GM12878 (cell line): Measurements from ENCODE around the gene TBC1D24. TPM values are rescaled to one million over a fixed set of nuclear protein-coding genes. Genes with fewer than 3 reads are reported as not detected.

Experiments
- ATAC-seq: fragments of 200-7000 bp; cut with Tn5 transposase; 3 replicates; pipeline ENCODE4 v1.9.1; 2020; ENCODE audit warnings: mild to moderate bottlenecking, moderate library complexity
- BruUV-seq: library from RNA; stranded (reverse); fragments of 400-500 nt; replicated peaks from 2 replicates; lab custom pipeline; 2021; lab: Mats Ljungman, UMichigan
- CTCF ChIA-PET: fragments of 300-600 bp; sonication (Branson Sonifier 250); formaldehyde crosslinking; extraction: SDS; loops from one replicate; lab custom pipeline; 2021; ENCODE audit warnings: inconsistent platforms; lab: Yijun Ruan, JAX
- POLR2A ChIA-PET: fragments of 350-600 bp; formaldehyde crosslinking; extraction: SDS; loops from one replicate; lab custom pipeline; 2021; ENCODE audit warnings: inconsistent platforms; lab: Charles Lee
- RAD21 ChIA-PET: fragments of 300-600 bp; sonication (Branson Sonifier 250); formaldehyde crosslinking; loops from one replicate; lab custom pipeline; 2023; ENCODE audit warnings: antibody characterized with exemption; ENCODE audit not compliant: unreplicated experiment; lab: Charles Lee
- SMC1A ChIA-PET: fragments of 300-600 bp; sonication (Branson Sonifier 250); formaldehyde crosslinking; loops from one replicate; lab custom pipeline; 2023; ENCODE audit not compliant: unreplicated experiment, uncharacterized antibody; lab: Charles Lee
- DNase-seq: peaks from one replicate; pipeline ENCODE4 v3.0.0-alpha.2; 2011; ENCODE audit warnings: low read depth, low spot score
- FAIRE-seq: peaks from 3 replicates; lab custom pipeline; 2011; peaks lifted over from hg19 to GRCh38; lab: Jason Lieb, UNC
- H2AFZ ChIP-seq: 2 replicates; pipeline ENCODE4 v1.6.0; 2011; ENCODE audit warnings: low read depth, low read length, control low read depth; ENCODE audit not compliant: control insufficient read depth
- H3K27ac ChIP-seq: 2 replicates; pipeline ENCODE4 v1.5.1; 2011; ENCODE audit warnings: control low read depth; ENCODE audit not compliant: control insufficient read depth, insufficient read depth
- H3K27me3 ChIP-seq, 2 experiments: replicated peaks in 1 of 2; 2 replicates each; pipeline versions ENCODE4 v1.6.0 to v1.6.1; 2011; ENCODE audit warnings: low read length in 1 of 2; ENCODE audit not compliant: control insufficient read depth in 2 of 2, insufficient read depth in 2 of 2
- H3K36me3 ChIP-seq, 2 experiments: 2 replicates each; pipeline ENCODE4 v1.5.1; 2011; ENCODE audit warnings: low read length in 1 of 2; ENCODE audit not compliant: control insufficient read depth in 2 of 2, insufficient read depth in 2 of 2
- H3K4me1 ChIP-seq: 2 replicates; pipeline ENCODE4 v1.6.1; 2011; ENCODE audit warnings: mild to moderate bottlenecking, low read length, moderate library complexity, mixed read lengths; ENCODE audit not compliant: control insufficient read depth, insufficient read depth
- H3K4me2 ChIP-seq: 2 replicates; pipeline ENCODE4 v1.6.0; 2011; ENCODE audit warnings: control low read depth; ENCODE audit not compliant: control insufficient read depth, insufficient read depth
- H3K4me3 ChIP-seq: fragments of 200-600 bp; sonication (generic); 2 replicates; pipeline ENCODE4 v1.5.1; 2016
- H3K79me2 ChIP-seq: 2 replicates; pipeline ENCODE4 v1.6.0; 2011; ENCODE audit warnings: low read length; ENCODE audit not compliant: control insufficient read depth, insufficient read depth
- H3K9ac ChIP-seq: 2 replicates; pipeline ENCODE4 v1.8.0; 2011; ENCODE audit warnings: low read length, control low read depth, mixed read lengths; ENCODE audit not compliant: control insufficient read depth, insufficient read depth
- H3K9me3 ChIP-seq: replicated peaks from 3 replicates; pipeline ENCODE4 v1.5.1; 2011; ENCODE audit warnings: mild to moderate bottlenecking, low read length; ENCODE audit not compliant: control insufficient read depth, insufficient read depth
- H4K20me1 ChIP-seq: 2 replicates; pipeline ENCODE4 v1.6.0; 2011; ENCODE audit not compliant: control insufficient read depth, insufficient read depth
- EGR1 ChIP-seq, 2 experiments: IDR thresholded peaks; 1 replicate in 1 of 2; 2 replicates in 1 of 2; pipeline ENCODE4 v1.6.1; 2011 to 2012; ENCODE audit warnings: low read depth in 2 of 2, low read length in 2 of 2, borderline replicate concordance in 1 of 2, mild to moderate bottlenecking in 1 of 2, moderate library complexity in 1 of 2
- EZH2 ChIP-seq: IDR thresholded peaks from 2 replicates; pipeline ENCODE4 v1.6.1; 2012; ENCODE audit warnings: low read depth, mild to moderate bottlenecking, control low read depth, inconsistent platforms, low read length, borderline replicate concordance; ENCODE audit not compliant: control insufficient read depth
- FOXK2 ChIP-seq: fragments of 450-650 bp; IDR thresholded peaks from 2 replicates; pipeline ENCODE4 v1.6.1; 2017; ENCODE audit warnings: mild to moderate bottlenecking, moderate library complexity
- IRF4 ChIP-seq: IDR thresholded peaks from 2 replicates; pipeline ENCODE4 v1.6.1; 2011; ENCODE audit warnings: low read depth, low read length
- KAT2A ChIP-seq: conservative IDR thresholded peaks from 2 replicates; pipeline ENCODE4 v1.6.1; 2011; ENCODE audit warnings: low read depth, low read length; ENCODE audit not compliant: control insufficient read depth
- LARP7 ChIP-seq: fragments of 450-650 bp; IDR thresholded peaks from 2 replicates; pipeline ENCODE4 v1.6.1; 2017; ENCODE audit warnings: mild to moderate bottlenecking
- NBN ChIP-seq: fragments of 450-650 bp; IDR thresholded peaks from 2 replicates; pipeline ENCODE4 v1.6.1; 2016
- NFXL1 ChIP-seq: fragments of 450-650 bp; IDR thresholded peaks from 2 replicates; pipeline ENCODE4 v1.6.1; 2017; ENCODE audit warnings: antibody characterized with exemption, mild to moderate bottlenecking, borderline replicate concordance
- NR2C2 ChIP-seq: IDR thresholded peaks from 2 replicates; pipeline ENCODE4 v1.6.1; 2011; ENCODE audit warnings: borderline replicate concordance, low read depth; ENCODE audit not compliant: control insufficient read depth, insufficient read length
- SIX5 ChIP-seq: IDR thresholded peaks from 2 replicates; pipeline ENCODE4 v1.6.1; 2011; ENCODE audit warnings: mild to moderate bottlenecking, low read depth, low read length, moderate library complexity; ENCODE audit not compliant: severe bottlenecking
- SMARCA5 ChIP-seq: fragments of 450-650 bp; IDR thresholded peaks from 2 replicates; pipeline ENCODE4 v1.6.1; 2017; ENCODE audit warnings: mild to moderate bottlenecking
- WRNIP1 ChIP-seq: IDR thresholded peaks from 2 replicates; pipeline ENCODE4 v1.6.1; 2011; ENCODE audit warnings: low read depth, low read length, improper control_type of control experiment, borderline replicate concordance
- ZNF217 ChIP-seq: fragments of 450-650 bp; IDR thresholded peaks from 2 replicates; pipeline ENCODE4 v1.6.1; 2017; ENCODE audit warnings: antibody characterized with exemption, mild to moderate bottlenecking
- ZNF274 ChIP-seq: IDR thresholded peaks from one replicate; pipeline ENCODE4 v1.8.0; 2011; ENCODE audit not compliant: insufficient read length, insufficient read depth
- WGBS: methylation state at CpG from one replicate; pipeline ENCODE4 v1.1.6; 2016; ENCODE audit warnings: low lambda C conversion rate; ENCODE audit not compliant: insufficient replicate concordance, insufficient coverage; ENCODE audit errors: missing lambda C conversion rate; 5-methylcytosine and 5-hydroxymethylcytosine counted together
- in situ Hi-C: fragments of 300-500 bp; cut with MboI; formaldehyde crosslinking; loops from 9 replicates; pipeline ENCODE4 v1.14.3; 2018; ENCODE audit warnings: mixed read lengths
- intact Hi-C: fragments of 100-400 bp; cut with micrococcal nuclease; formaldehyde crosslinking; loops from one replicate; pipeline ENCODE4 v1.14.2; 2022; ENCODE audit not compliant: unreplicated experiment
- polyA plus RNA-seq, 11 experiments: library from polyadenylated mRNA; depleted of rRNA in 4 of 11; unstranded in 6 of 11; stranded (reverse) in 5 of 11; fragments of >200 nt; fragmentation: Nextera tagmentation in 4 of 11; fragmentation: Illumina TruSeq in 1 of 11; extraction: Ambion mirVana in 4 of 11; extraction: Trizol in 1 of 11; gene quantifications; 1 replicate in 1 of 11; 2 replicates in 10 of 11; pipeline versions ENCODE4 v1.2.1 to v1.2.3, GENCODE V29; 2011 to 2016; ENCODE audit warnings: inconsistent platforms in 2 of 11, missing spikeins in 2 of 11, low read depth in 1 of 11
- total RNA-seq, 4 experiments: library from RNA; depleted of rRNA in 3 of 4; stranded (reverse); fragments of >200 nt in 3 of 4; fragmentation: Illumina TruSeq in 1 of 4; extraction: Trizol in 1 of 4; gene quantifications; 2 replicates each; pipeline versions ENCODE4 v1.2.1 to v1.2.3, GENCODE V29; 2013 to 2021
- TF ChIP-seq, protein P1 (sequence below): IDR thresholded peaks from 2 replicates; pipeline ENCODE4 v1.6.1; 2011; ENCODE audit warnings: low read depth, mild to moderate bottlenecking, low read length, moderate library complexity, borderline replicate concordance; ENCODE audit errors: extremely low read depth
- TF ChIP-seq, protein P2 (sequence below), 3 experiments: IDR thresholded peaks in 2 of 3; conservative IDR thresholded peaks in 1 of 3; 2 replicates each; pipeline ENCODE4 v1.5.1; 2011; ENCODE audit warnings: low read depth in 3 of 3, low read length in 3 of 3, mild to moderate bottlenecking in 3 of 3, control low read depth in 2 of 3, moderate library complexity in 2 of 3, inconsistent platforms in 1 of 3, mixed read lengths in 1 of 3; ENCODE audit not compliant: control insufficient read depth in 2 of 3, insufficient read depth in 1 of 3; ENCODE audit errors: extremely low read depth in 1 of 3
- TF ChIP-seq, protein P3 (sequence below): fragments of 450-650 bp; IDR thresholded peaks from 2 replicates; pipeline ENCODE4 v1.6.1; 2014; ENCODE audit warnings: mild to moderate bottlenecking

TBC1D24 gene
- total and polyA plus RNA-seq, 10 of the 15 experiments (the other 5 are each of a cell fraction or from before 2014, with no cell fraction given): 1.1 to 9.6 (median 4.5) TPM

DNA sequence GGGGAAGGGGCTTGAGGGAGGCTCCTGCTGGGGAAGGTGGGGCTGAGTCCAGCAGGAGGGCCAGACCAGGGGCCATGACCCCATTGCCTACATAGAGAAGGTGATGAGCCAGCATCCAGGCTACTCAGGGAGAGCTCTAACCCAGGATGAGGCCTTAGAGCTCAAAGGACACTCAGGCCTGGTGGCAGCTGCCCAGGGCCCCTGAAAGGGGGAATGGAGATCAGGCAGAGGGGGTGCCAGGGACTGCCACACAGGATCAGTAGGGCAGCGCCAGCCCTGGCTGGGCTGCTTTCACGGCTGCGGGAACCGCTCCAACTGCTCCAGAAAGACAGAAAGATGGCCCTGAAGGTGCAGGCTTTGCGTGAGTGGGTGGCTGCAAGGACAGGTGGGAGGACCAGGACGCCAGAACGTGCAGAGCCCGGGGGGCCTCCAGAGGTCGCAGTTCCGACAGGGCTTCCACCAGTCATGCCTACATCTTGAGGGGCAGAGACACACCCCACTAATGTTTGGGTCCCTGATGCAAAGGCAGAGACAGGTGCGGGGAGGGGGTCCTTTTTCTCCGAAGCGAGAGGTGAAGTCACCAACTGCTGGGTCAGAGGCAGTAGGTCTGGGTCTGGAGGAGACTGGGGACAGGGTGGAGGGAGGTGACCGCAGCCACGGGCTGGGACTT lies 37.9 kb downstream of the TBC1D24 start:
- Histone ChIP-seq H3K4me3 (peak overlapping the region; percentile 75), H3K79me2 (peaks cover 39% of the 10 kb centered on the region), H4K20me1 (peaks cover 6% of the 10 kb centered on the region; the same call in 1 of the 2 replicates), H3K9ac (0 out of 2 replicates have a peak overlapping the region, but pooled peaks have one; percentile 36), H2AFZ (peak overlapping the region; percentile 29), H3K9me3 (no peaks in the 10 kb centered on the region), H3K4me2 (peak overlapping the region; percentile 52), H3K27me3 (no peaks in the 10 kb centered on the region), H3K4me1 (peaks cover 34% of the 10 kb centered on the region), H3K27ac (peak overlapping the region; percentile 84), H3K36me3 (peaks cover 3 to 6% of the 10 kb centered on the region in 2 experiments; a peak in 3 of 4 replicates)
- ATAC-seq: peak; percentile 3
- in situ Hi-C loops (no loop called here), intact Hi-C loops (no loop called here)
- 41% methylated on average over 15 of the region's 15 CpGs for WGBS
- TF ChIP-seq EGR1 (IDR thresholded peaks at IDR 0.05; ENCODE audit: borderline replicate concordance in 1 of 2, low read depth in 2 of 2, low read length in 2 of 2) (peak in 1 of 2 experiments; percentile 55; a peak in 1 of 3 replicates), KAT2A (no peak), EZH2 (no peak), NBN (no peak), NFXL1 (no peak), ZNF217 (no peak), SMARCA5 (peak; percentile 66), SIX5 (no peak), IRF4 (no peak), FOXK2 (no peak), LARP7 (no peak), NR2C2 (no peak), WRNIP1 (no peak), ZNF274 (no peak)
- TF ChIP-seq, protein P1, sequence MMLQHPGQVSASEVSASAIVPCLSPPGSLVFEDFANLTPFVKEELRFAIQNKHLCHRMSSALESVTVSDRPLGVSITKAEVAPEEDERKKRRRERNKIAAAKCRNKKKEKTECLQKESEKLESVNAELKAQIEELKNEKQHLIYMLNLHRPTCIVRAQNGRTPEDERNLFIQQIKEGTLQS: no peak
- TF ChIP-seq, protein P2, sequence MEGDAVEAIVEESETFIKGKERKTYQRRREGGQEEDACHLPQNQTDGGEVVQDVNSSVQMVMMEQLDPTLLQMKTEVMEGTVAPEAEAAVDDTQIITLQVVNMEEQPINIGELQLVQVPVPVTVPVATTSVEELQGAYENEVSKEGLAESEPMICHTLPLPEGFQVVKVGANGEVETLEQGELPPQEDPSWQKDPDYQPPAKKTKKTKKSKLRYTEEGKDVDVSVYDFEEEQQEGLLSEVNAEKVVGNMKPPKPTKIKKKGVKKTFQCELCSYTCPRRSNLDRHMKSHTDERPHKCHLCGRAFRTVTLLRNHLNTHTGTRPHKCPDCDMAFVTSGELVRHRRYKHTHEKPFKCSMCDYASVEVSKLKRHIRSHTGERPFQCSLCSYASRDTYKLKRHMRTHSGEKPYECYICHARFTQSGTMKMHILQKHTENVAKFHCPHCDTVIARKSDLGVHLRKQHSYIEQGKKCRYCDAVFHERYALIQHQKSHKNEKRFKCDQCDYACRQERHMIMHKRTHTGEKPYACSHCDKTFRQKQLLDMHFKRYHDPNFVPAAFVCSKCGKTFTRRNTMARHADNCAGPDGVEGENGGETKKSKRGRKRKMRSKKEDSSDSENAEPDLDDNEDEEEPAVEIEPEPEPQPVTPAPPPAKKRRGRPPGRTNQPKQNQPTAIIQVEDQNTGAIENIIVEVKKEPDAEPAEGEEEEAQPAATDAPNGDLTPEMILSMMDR (IDR thresholded peaks at IDR 0.05 in 2 of 3, conservative IDR thresholded peaks at IDR 0.05 in 1 of 3; ENCODE audit: control insufficient read depth in 2 of 3, extremely low read depth in 1 of 3, insufficient read depth in 1 of 3, low read depth in 3 of 3, low read length in 3 of 3): peak in 2 of 3 experiments; percentile 14 to 25; a peak in 1 of 6 replicates
- TF ChIP-seq, protein P3, sequence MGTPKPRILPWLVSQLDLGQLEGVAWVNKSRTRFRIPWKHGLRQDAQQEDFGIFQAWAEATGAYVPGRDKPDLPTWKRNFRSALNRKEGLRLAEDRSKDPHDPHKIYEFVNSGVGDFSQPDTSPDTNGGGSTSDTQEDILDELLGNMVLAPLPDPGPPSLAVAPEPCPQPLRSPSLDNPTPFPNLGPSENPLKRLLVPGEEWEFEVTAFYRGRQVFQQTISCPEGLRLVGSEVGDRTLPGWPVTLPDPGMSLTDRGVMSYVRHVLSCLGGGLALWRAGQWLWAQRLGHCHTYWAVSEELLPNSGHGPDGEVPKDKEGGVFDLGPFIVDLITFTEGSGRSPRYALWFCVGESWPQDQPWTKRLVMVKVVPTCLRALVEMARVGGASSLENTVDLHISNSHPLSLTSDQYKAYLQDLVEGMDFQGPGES: no peak
- DNase-seq: no peak
- ChIA-PET POLR2A (interaction anchor here (0.9 to 1.7 kb wide), 3 partner anchors 19 to 358 kb away, joined by 3 to 6 read pairs (median 3); partner anchors contain the start of genes CCNF and TRAF7), CTCF (interaction anchor here (0.6 to 1.6 kb wide), 3 partner anchors 23 to 372 kb away, joined by 3 to 4 read pairs (median 4); no protein-coding TSS in a partner anchor), SMC1A (interaction anchor here (0.8 to 1.3 kb wide), 2 partner anchors 11 to 25 kb away, joined by 3 to 5 read pairs; partner anchors contain the start of gene PDPK1), RAD21 (interaction anchor here (1.0 to 1.3 kb wide), 2 partner anchors 43 to 240 kb away, joined by 3 to 4 read pairs; partner anchors contain the start of gene SRRM2)
- no peak for FAIRE-seq
- no TSS peak for BruUV-seq
